SK-N-SH treated with all-trans-retinoic acid at 6 μM for 48 hours (cell line): Measurements from ENCODE around the gene DLG2.

Experiments used
- ATAC-seq: fragments of 200-7000 bp; cut with Tn5 transposase; 3 replicates; pipeline ENCODE4 v1.9.1; 2020; ENCODE audit warnings: mild to moderate bottlenecking, moderate library complexity
- ARNTL ChIP-seq: fragments of 450-650 bp; formaldehyde crosslinking; IDR thresholded peaks from 2 replicates; pipeline ENCODE4 v1.5.0; 2020; ENCODE audit warnings: low read depth, mild to moderate bottlenecking, moderate library complexity, borderline replicate concordance
- CSDC2 ChIP-seq: fragments of 250-450 bp; sonication (Bioruptor Pico); IDR thresholded peaks from 2 replicates; pipeline ENCODE4 v1.5.0; 2020; ENCODE audit warnings: mild to moderate bottlenecking, moderate library complexity
- GLIS3 ChIP-seq: fragments of 250-450 bp; sonication (Bioruptor Pico); IDR thresholded peaks from 2 replicates; pipeline ENCODE4 v1.5.0; 2020; ENCODE audit warnings: mild to moderate bottlenecking, moderate library complexity
- ISL1 ChIP-seq: fragments of 250-450 bp; sonication (Bioruptor Pico); IDR thresholded peaks from 2 replicates; pipeline ENCODE4 v2.1.2; 2022; ENCODE audit warnings: mild to moderate bottlenecking, moderate library complexity
- OSR1 ChIP-seq: fragments of 250-450 bp; sonication (Bioruptor Pico); IDR thresholded peaks from 2 replicates; pipeline ENCODE4 v1.8.0; 2022; ENCODE audit warnings: moderate library complexity, mild to moderate bottlenecking, inconsistent platforms
- PATZ1 ChIP-seq: fragments of 250-450 bp; sonication (Bioruptor Pico); IDR thresholded peaks from 2 replicates; pipeline ENCODE4 v1.8.0; 2020; ENCODE audit warnings: mild to moderate bottlenecking, moderate library complexity, borderline replicate concordance
- PPARA ChIP-seq: fragments of 250-450 bp; sonication (Bioruptor Pico); IDR thresholded peaks from 2 replicates; pipeline ENCODE4 v1.5.0; 2020; ENCODE audit warnings: mild to moderate bottlenecking, borderline replicate concordance
- RARB ChIP-seq: fragments of 250-450 bp; sonication (Bioruptor Pico); IDR thresholded peaks from 2 replicates; pipeline ENCODE4 v1.8.0; 2021; ENCODE audit warnings: mild to moderate bottlenecking, moderate library complexity
- SNAI2 ChIP-seq: fragments of 250-450 bp; sonication (Bioruptor Pico); IDR thresholded peaks from 2 replicates; pipeline ENCODE4 v1.5.0; 2020; ENCODE audit warnings: mild to moderate bottlenecking, moderate library complexity
- TCF4 ChIP-seq: fragments of 250-450 bp; sonication (Bioruptor Pico); IDR thresholded peaks from 2 replicates; pipeline ENCODE4 v1.8.0; 2021; ENCODE audit warnings: mild to moderate bottlenecking, moderate library complexity, borderline replicate concordance
- TSHZ2 ChIP-seq: fragments of 250-450 bp; sonication (Bioruptor Pico); IDR thresholded peaks from 2 replicates; pipeline ENCODE4 v1.5.0; 2020; ENCODE audit warnings: mild to moderate bottlenecking, moderate library complexity
- ZC3H10 ChIP-seq: fragments of 250-450 bp; sonication (Bioruptor Pico); IDR thresholded peaks from 2 replicates; pipeline ENCODE4 v1.5.1; 2021; ENCODE audit warnings: mild to moderate bottlenecking, moderate library complexity
- ZFP3 ChIP-seq: fragments of 250-450 bp; sonication (Bioruptor Pico); IDR thresholded peaks from 2 replicates; pipeline ENCODE4 v1.5.0; 2020; ENCODE audit warnings: mild to moderate bottlenecking, moderate library complexity
- ZFP30 ChIP-seq: fragments of 450-650 bp; formaldehyde crosslinking; IDR thresholded peaks from 2 replicates; pipeline ENCODE4 v1.5.0; 2022; ENCODE audit warnings: mild to moderate bottlenecking, moderate library complexity
- ZNF565 ChIP-seq: fragments of 450-650 bp; formaldehyde crosslinking; conservative IDR thresholded peaks from 2 replicates; pipeline ENCODE4 v1.5.0; 2020; ENCODE audit warnings: low read depth, mild to moderate bottlenecking, moderate library complexity
- ZNF70 ChIP-seq: fragments of 450-650 bp; formaldehyde crosslinking; IDR thresholded peaks from 2 replicates; pipeline ENCODE4 v1.5.0; 2020; ENCODE audit warnings: mild to moderate bottlenecking, moderate library complexity
- ZNF8 ChIP-seq: fragments of 450-650 bp; formaldehyde crosslinking; IDR thresholded peaks from 2 replicates; pipeline ENCODE4 v1.5.0; 2020; ENCODE audit warnings: mild to moderate bottlenecking, moderate library complexity
- TF ChIP-seq, protein P1 (sequence below): fragments of 250-450 bp; sonication (Bioruptor Pico); IDR thresholded peaks from 2 replicates; pipeline ENCODE4 v1.8.0; 2021; ENCODE audit warnings: low read depth, mild to moderate bottlenecking, moderate library complexity, borderline replicate concordance
- TF ChIP-seq, protein P2 (sequence below): fragments of 250-450 bp; sonication (Bioruptor Pico); IDR thresholded peaks from 2 replicates; pipeline ENCODE4 v1.5.1; 2020; ENCODE audit warnings: low read depth, mild to moderate bottlenecking, moderate library complexity

DLG2 gene

DNA sequence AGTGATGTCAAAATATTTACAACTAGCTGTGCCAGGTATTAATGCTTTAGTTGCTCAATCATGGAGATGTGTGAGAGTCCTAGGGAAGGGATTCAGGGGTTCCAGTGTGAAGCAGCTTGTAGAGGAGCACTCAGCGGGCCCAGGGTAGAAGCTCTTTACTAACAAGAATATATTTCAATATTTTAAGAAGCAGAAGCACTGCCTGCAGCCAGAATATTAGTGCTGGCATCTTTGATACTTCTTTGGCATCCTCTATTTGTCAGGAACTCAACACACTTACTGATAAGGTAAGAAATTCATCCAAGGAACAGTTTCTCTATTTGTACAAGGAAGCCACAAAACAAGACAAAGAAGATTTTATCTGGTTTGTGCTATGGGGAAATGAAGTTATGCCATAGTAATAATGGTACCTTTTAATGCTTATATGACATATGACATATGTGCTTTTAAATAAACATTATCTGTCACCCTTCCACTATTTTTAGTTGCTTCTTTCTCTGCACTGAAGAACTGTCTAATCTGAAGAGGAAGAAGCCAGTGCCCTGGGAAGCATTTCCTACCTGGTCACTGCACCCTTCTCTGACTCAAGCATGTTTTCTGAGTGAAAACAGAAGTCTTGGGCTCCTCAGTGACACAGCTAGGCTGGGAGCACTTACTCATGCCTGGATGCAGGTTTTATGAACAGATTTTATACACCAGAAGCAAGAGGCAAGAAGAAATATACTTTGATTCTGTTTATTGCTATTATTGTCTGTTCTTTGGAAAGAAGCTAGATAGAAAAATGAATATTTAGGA is 1952.8 kb downstream of the DLG2 start:
- no peak for ATAC-seq
- TF ChIP-seq ISL1 (CRISPR knock-in tag) (peak; percentile 32; the same call in 1 of the 2 replicates), ZFP30 (CRISPR knock-in tag) (no peak), ARNTL (CRISPR knock-in tag) (no peak), ZC3H10 (CRISPR knock-in tag) (no peak), TSHZ2 (CRISPR knock-in tag) (no peak)
- TF ChIP-seq, protein P1, sequence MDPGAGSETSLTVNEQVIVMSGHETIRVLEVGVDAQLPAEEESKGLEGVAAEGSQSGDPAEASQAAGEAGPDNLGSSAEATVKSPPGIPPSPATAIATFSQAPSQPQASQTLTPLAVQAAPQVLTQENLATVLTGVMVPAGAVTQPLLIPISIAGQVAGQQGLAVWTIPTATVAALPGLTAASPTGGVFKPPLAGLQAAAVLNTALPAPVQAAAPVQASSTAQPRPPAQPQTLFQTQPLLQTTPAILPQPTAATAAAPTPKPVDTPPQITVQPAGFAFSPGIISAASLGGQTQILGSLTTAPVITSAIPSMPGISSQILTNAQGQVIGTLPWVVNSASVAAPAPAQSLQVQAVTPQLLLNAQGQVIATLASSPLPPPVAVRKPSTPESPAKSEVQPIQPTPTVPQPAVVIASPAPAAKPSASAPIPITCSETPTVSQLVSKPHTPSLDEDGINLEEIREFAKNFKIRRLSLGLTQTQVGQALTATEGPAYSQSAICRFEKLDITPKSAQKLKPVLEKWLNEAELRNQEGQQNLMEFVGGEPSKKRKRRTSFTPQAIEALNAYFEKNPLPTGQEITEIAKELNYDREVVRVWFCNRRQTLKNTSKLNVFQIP: no peak

DNA sequence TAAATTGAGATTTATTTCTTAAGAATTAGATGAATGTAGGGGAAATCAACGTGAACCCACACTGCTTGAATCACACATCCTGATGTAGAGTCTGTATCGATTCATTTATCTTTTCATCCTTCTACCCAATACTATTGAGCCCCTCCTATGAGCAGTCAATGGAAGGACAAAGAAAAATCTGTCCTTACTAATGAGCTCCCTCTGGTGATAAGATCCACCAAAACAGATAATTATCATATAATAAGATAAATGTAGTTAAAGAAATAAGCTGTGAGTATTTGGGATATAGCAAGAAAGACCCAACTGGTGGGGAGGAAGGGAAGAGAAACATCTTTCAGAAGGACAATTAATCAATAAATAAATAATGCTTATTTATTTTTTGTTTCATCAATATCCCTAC is 1955.9 kb downstream of the DLG2 start:
- TF ChIP-seq PPARA (CRISPR knock-in tag): no peak
- no peak for ATAC-seq

GRCh38 chr11:83666149-83666548 is 1961.0 kb downstream of the DLG2 start:
- TF ChIP-seq, protein P2, sequence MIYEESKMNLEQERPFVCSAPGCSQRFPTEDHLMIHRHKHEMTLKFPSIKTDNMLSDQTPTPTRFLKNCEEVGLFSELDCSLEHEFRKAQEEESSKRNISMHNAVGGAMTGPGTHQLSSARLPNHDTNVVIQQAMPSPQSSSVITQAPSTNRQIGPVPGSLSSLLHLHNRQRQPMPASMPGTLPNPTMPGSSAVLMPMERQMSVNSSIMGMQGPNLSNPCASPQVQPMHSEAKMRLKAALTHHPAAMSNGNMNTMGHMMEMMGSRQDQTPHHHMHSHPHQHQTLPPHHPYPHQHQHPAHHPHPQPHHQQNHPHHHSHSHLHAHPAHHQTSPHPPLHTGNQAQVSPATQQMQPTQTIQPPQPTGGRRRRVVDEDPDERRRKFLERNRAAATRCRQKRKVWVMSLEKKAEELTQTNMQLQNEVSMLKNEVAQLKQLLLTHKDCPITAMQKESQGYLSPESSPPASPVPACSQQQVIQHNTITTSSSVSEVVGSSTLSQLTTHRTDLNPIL (CRISPR knock-in tag): no peak
- TF ChIP-seq GLIS3 (CRISPR knock-in tag): no peak
- no peak for TF ChIP-seq SNAI2 (CRISPR knock-in tag)
- no peak for TF ChIP-seq OSR1 (CRISPR knock-in tag)
- TF ChIP-seq ZNF8 (CRISPR knock-in tag): no peak
- no peak for TF ChIP-seq CSDC2 (CRISPR knock-in tag)
- no peak for TF ChIP-seq ZFP3 (CRISPR knock-in tag)
- TF ChIP-seq ZFP30 (CRISPR knock-in tag): no peak
- TF ChIP-seq PATZ1 (CRISPR knock-in tag): no peak
- no peak for TF ChIP-seq ZNF70 (CRISPR knock-in tag)
- TF ChIP-seq, protein P1: no peak
- TF ChIP-seq TCF4: no peak
- no peak for TF ChIP-seq TSHZ2 (CRISPR knock-in tag)
- no peak for TF ChIP-seq ZNF565 (CRISPR knock-in tag)
- TF ChIP-seq RARB (CRISPR knock-in tag): no peak
- no peak for TF ChIP-seq ISL1 (CRISPR knock-in tag)
- TF ChIP-seq, all 23 proteins: peak for 0
- ATAC-seq: no peak
